Endothelial cell of umbilical vein (primary cell): ENCODE data around the gene PTPRK. TPM values are rescaled to one million over a fixed set of nuclear protein-coding genes. Genes with fewer than 3 reads are reported as not detected.

Experiments
- BruUV-seq: library from RNA; stranded (reverse); fragments of 400-500 nt; replicated peaks from 2 replicates; lab custom pipeline; 2021; lab: Mats Ljungman, UMichigan
- CTCF ChIA-PET: fragments of 300-600, 350-600 bp; sonication (Branson Sonifier 250); formaldehyde crosslinking; loops from one replicate; lab custom pipeline; 2021; ENCODE audit warnings: antibody characterized with exemption, inconsistent platforms; lab: Charles Lee
- POLR2A ChIA-PET: fragments of 300-600, 350-600 bp; sonication (Branson Sonifier 250); formaldehyde crosslinking; loops from one replicate; lab custom pipeline; 2021; ENCODE audit warnings: antibody characterized with exemption, inconsistent platforms; lab: Charles Lee
- DNase-seq: peaks from one replicate; pipeline ENCODE4 v3.0.0-alpha.2; 2011; ENCODE audit warnings: low read depth, low spot score
- FAIRE-seq: peaks from 2 replicates; lab custom pipeline; 2011; peaks lifted over from hg19 to GRCh38; lab: Jason Lieb, UNC
- H2AFZ ChIP-seq: 2 replicates; pipeline ENCODE4 v1.6.0; 2012; ENCODE audit warnings: low read depth, low read length, control low read depth, inconsistent platforms
- H3K27ac ChIP-seq: 2 replicates; pipeline ENCODE4 v1.5.1; 2011; ENCODE audit warnings: low read depth, mild to moderate bottlenecking, control low read depth, low read length, moderate library complexity; ENCODE audit not compliant: insufficient read depth
- H3K27me3 ChIP-seq, 2 experiments: 2 replicates each; pipeline versions ENCODE4 v1.6.0 to v1.6.1; 2011; ENCODE audit warnings: low read length in 2 of 2, mixed read lengths in 1 of 2; ENCODE audit not compliant: control insufficient read depth in 2 of 2, insufficient read depth in 2 of 2
- H3K36me3 ChIP-seq, 2 experiments: 2 replicates in 1 of 2; 3 replicates in 1 of 2; pipeline ENCODE4 v1.5.1; 2011; ENCODE audit warnings: low read length in 2 of 2, mild to moderate bottlenecking in 1 of 2, moderate library complexity in 1 of 2; ENCODE audit not compliant: control insufficient read depth in 2 of 2, insufficient read depth in 2 of 2; ENCODE audit errors: extremely low read depth in 1 of 2
- H3K4me1 ChIP-seq: 3 replicates; pipeline ENCODE4 v1.5.1; 2011; ENCODE audit warnings: mild to moderate bottlenecking, low read length; ENCODE audit not compliant: control insufficient read depth, insufficient read depth; ENCODE audit errors: extremely low read depth
- H3K4me2 ChIP-seq: 2 replicates; pipeline ENCODE4 v1.6.1; 2011; ENCODE audit warnings: low read length, control low read depth, mixed read lengths; ENCODE audit not compliant: insufficient read depth
- H3K4me3 ChIP-seq, 3 experiments: fragments of 200-600 bp in 1 of 3; sonication (generic), shearing (Covaris generic) in 1 of 3; replicated peaks in 1 of 3; 2 replicates each; pipeline ENCODE4 v1.5.1; 2011 to 2016; ENCODE audit warnings: control low read depth in 3 of 3, low read length in 3 of 3, mild to moderate bottlenecking in 2 of 3, inconsistent platforms in 1 of 3, low read depth in 1 of 3, moderate library complexity in 1 of 3; ENCODE audit not compliant: insufficient read depth in 1 of 3
- H3K79me2 ChIP-seq: 2 replicates; pipeline ENCODE4 v1.6.0; 2012; ENCODE audit warnings: low read length, inconsistent platforms; ENCODE audit not compliant: control insufficient read depth, insufficient read depth
- H3K9ac ChIP-seq: replicated peaks from 2 replicates; pipeline ENCODE3; 2011; ENCODE audit warnings: low read length, control low read depth; ENCODE audit not compliant: insufficient read depth; ENCODE audit errors: extremely low read depth
- H3K9me1 ChIP-seq: replicated peaks from 3 replicates; pipeline ENCODE4 v1.6.0; 2011; ENCODE audit warnings: mild to moderate bottlenecking, low read length; ENCODE audit not compliant: control insufficient read depth, insufficient read depth; ENCODE audit errors: extremely low read depth
- H3K9me3 ChIP-seq: replicated peaks from 2 replicates; pipeline ENCODE4 v1.5.1; 2012; ENCODE audit warnings: low read length, inconsistent platforms; ENCODE audit not compliant: control insufficient read depth, insufficient read depth
- H4K20me1 ChIP-seq: replicated peaks from 2 replicates; pipeline ENCODE3; 2011; ENCODE audit warnings: mild to moderate bottlenecking, low read length; ENCODE audit not compliant: control insufficient read depth, insufficient read depth; ENCODE audit errors: extremely low read depth
- EZH2 ChIP-seq: IDR thresholded peaks from 2 replicates; pipeline ENCODE4 v1.6.1; 2012; ENCODE audit warnings: borderline replicate concordance, low read depth, mild to moderate bottlenecking, moderate library complexity, low read length, inconsistent platforms; ENCODE audit not compliant: severe bottlenecking
- FOS ChIP-seq: IDR thresholded peaks from 2 replicates; pipeline ENCODE4 v1.6.1; 2011; ENCODE audit warnings: mild to moderate bottlenecking, low read length, moderate library complexity, borderline replicate concordance; ENCODE audit not compliant: insufficient read depth
- GATA2 ChIP-seq: IDR thresholded peaks from 2 replicates; pipeline ENCODE4 v1.7.0; 2011; ENCODE audit warnings: low read depth, mild to moderate bottlenecking, moderate library complexity, mixed read lengths, low read length; ENCODE audit not compliant: insufficient read length, insufficient read depth
- MYC ChIP-seq: IDR thresholded peaks from one replicate; pipeline ENCODE4 v1.6.1; 2011; ENCODE audit warnings: mild to moderate bottlenecking, low read depth, low read length
- POLR2A ChIP-seq: IDR thresholded peaks from 2 replicates; pipeline ENCODE4 v1.6.1; 2012; ENCODE audit warnings: low read depth, mild to moderate bottlenecking, control low read depth, low read length
- dilution Hi-C: fragments of 300-500 bp; cut with MboI; formaldehyde crosslinking; loops from one replicate; pipeline ENCODE4 v1.15.0; 2019; ENCODE audit warnings: low sequenced_read_pairs; ENCODE audit not compliant: extremely low pct_ligation_motif_present
- intact Hi-C: fragments of 100-400 bp; cut with micrococcal nuclease; formaldehyde crosslinking; loops from one replicate; pipeline ENCODE4 v1.10.0; 2022
- polyA plus RNA-seq, 4 experiments: library from polyadenylated mRNA; depleted of rRNA in 3 of 4; stranded (reverse) in 3 of 4; unstranded in 1 of 4; fragments of >200 nt; gene quantifications; 2 replicates each; pipeline versions ENCODE4 v1.2.1 to v1.2.3, GENCODE V29; 2011 to 2012; ENCODE audit warnings: missing spikeins in 1 of 4
- total RNA-seq: library from RNA; stranded (reverse); gene quantifications from 2 replicates; pipeline ENCODE4 v1.2.3, GENCODE V29; 2021
- TF ChIP-seq, protein P1 (sequence below): IDR thresholded peaks from 2 replicates; pipeline ENCODE4 v1.6.1; 2011; ENCODE audit not compliant: insufficient read depth, insufficient read length
- TF ChIP-seq, protein P2 (sequence below), 2 donors: IDR thresholded peaks; 1 replicate in 1 of 2; 2 replicates in 1 of 2; pipeline ENCODE4 v1.5.1; 2011; ENCODE audit warnings: low read length in 2 of 2, mild to moderate bottlenecking in 2 of 2, moderate library complexity in 2 of 2, control low read depth in 1 of 2, inconsistent platforms in 1 of 2, low read depth in 1 of 2; ENCODE audit not compliant: insufficient read depth in 1 of 2; ENCODE audit errors: extremely low read depth in 1 of 2

PTPRK gene
- total and polyA plus RNA-seq, 2 donors (not counting 3 experiments of a cell fraction or from before 2014, with no cell fraction given): 15.2 to 74.0 TPM

DNA sequence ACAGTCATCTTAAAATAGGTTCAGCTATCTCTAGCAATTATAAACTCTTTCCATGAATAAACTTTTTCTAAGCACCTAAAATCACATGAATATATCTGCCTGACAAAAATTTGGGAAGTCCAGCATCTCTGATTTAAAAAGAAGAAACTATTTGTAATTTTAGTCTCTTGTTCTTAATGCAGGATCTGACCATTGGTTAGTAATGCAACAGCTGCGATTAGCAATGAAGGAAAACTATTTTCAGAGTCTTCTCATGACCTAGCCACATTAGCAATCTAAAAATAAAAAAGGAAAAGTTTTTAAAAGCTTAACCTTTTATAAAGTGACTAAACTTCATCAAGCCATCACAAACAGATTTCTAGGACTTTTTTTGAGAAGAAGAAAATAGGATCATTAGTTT is 97.5 kb downstream of the PTPRK start:
- Histone ChIP-seq H3K36me3 (no peaks in the 10 kb centered on the region), H3K27ac (no peak overlapping the region), H3K9me1 (no peaks in the 10 kb centered on the region), H3K27me3 (no peaks in the 10 kb centered on the region), H3K9me3 (no peaks in the 10 kb centered on the region), H3K79me2 (peaks cover 32% of the 10 kb centered on the region), H3K4me3 (no peak overlapping the region), H3K4me2 (no peak overlapping the region), H2AFZ (no peak overlapping the region), H3K4me1 (no peaks in the 10 kb centered on the region), H4K20me1 (peaks cover 4% of the 10 kb centered on the region), H3K9ac (no peak overlapping the region)
- dilution Hi-C loops (no loop called here), intact Hi-C loops (no loop called here)
- DNase-seq (no peak), FAIRE-seq (no peak)
- CTCF ChIA-PET: interaction anchor here (0.7 kb wide), 1 partner anchor 38 kb away, joined by 3 read pairs; no protein-coding TSS in a partner anchor
- TF ChIP-seq, protein P1, sequence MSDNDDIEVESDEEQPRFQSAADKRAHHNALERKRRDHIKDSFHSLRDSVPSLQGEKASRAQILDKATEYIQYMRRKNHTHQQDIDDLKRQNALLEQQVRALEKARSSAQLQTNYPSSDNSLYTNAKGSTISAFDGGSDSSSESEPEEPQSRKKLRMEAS: no peak
- no peak for TF ChIP-seq POLR2A
- no peak for TF ChIP-seq GATA2
- no peak for TF ChIP-seq FOS
- TF ChIP-seq EZH2: no peak
- TF ChIP-seq, protein P2, sequence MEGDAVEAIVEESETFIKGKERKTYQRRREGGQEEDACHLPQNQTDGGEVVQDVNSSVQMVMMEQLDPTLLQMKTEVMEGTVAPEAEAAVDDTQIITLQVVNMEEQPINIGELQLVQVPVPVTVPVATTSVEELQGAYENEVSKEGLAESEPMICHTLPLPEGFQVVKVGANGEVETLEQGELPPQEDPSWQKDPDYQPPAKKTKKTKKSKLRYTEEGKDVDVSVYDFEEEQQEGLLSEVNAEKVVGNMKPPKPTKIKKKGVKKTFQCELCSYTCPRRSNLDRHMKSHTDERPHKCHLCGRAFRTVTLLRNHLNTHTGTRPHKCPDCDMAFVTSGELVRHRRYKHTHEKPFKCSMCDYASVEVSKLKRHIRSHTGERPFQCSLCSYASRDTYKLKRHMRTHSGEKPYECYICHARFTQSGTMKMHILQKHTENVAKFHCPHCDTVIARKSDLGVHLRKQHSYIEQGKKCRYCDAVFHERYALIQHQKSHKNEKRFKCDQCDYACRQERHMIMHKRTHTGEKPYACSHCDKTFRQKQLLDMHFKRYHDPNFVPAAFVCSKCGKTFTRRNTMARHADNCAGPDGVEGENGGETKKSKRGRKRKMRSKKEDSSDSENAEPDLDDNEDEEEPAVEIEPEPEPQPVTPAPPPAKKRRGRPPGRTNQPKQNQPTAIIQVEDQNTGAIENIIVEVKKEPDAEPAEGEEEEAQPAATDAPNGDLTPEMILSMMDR (IDR thresholded peaks at IDR 0.05; ENCODE audit: extremely low read depth in 1 of 2, insufficient read depth in 1 of 2, low read depth in 1 of 2, low read length in 2 of 2): no peak
- no peak for TF ChIP-seq MYC
- POLR2A ChIA-PET: no interaction called here
- no TSS peak for BruUV-seq
